Neuron (in vitro differentiated cells): ENCODE measurements around the gene DHX58.

Experiments
- H2AFZ ChIP-seq: one replicate; pipeline ENCODE4 v1.6.1; 2013; ENCODE audit warnings: low read depth, mild to moderate bottlenecking, inconsistent platforms, low read length, moderate library complexity
- H3K27me3 ChIP-seq: one replicate; pipeline ENCODE4 v1.6.1; 2013; ENCODE audit warnings: low read length; ENCODE audit not compliant: insufficient read depth
- H3K36me3 ChIP-seq: one replicate; pipeline ENCODE4 v1.6.1; 2013; ENCODE audit warnings: low read length; ENCODE audit not compliant: insufficient read depth
- H3K4me1 ChIP-seq: one replicate; pipeline ENCODE4 v1.6.1; 2013; ENCODE audit warnings: low read length; ENCODE audit not compliant: insufficient read depth
- H3K4me3 ChIP-seq: 2 replicates; pipeline ENCODE4 v1.5.1; 2013; ENCODE audit warnings: mild to moderate bottlenecking, low read length, moderate library complexity
- H3K9me3 ChIP-seq: one replicate; pipeline ENCODE4 v1.6.1; 2013; ENCODE audit warnings: low read length

Gene DHX58

GRCh38 chr17:42056635-42057034 lies 55.9 kb downstream of the DHX58 start:
- Histone ChIP-seq H3K27me3 (peaks cover 24% of the 10 kb centered on the region), H3K36me3 (no peaks in the 10 kb centered on the region), H3K9me3 (peaks cover 9% of the 10 kb centered on the region), H2AFZ (no peak overlapping the region), H3K4me1 (peaks cover 10% of the 10 kb centered on the region), H3K4me3 (no peak overlapping the region)

- no peaks in the 10 kb centered on the region for H3K36me3 ChIP-seq
- H3K27me3 ChIP-seq, result peaks cover 24% of the 10 kb centered on the region
- H3K4me1 ChIP-seq, result peaks cover 10% of the 10 kb centered on the region
- H3K9me3 ChIP-seq, result peaks cover 9% of the 10 kb centered on the region
- H3K4me3 ChIP-seq, result no peak overlapping the region
- H2AFZ ChIP-seq, result no peak overlapping the region
Measured at GRCh38 chr17:42055496-42055895, 57.0 kb downstream of the DHX58 start.

GRCh38 chr17:42055027-42055426 lies 57.5 kb downstream of the DHX58 start:
- Histone ChIP-seq H3K4me1 (peaks cover 10% of the 10 kb centered on the region), H3K27me3 (peaks cover 24% of the 10 kb centered on the region), H2AFZ (no peak overlapping the region)

GRCh38 chr17:42053731-42054500 lies 58.6 kb downstream of the DHX58 start:
- no peak overlapping the region for H2AFZ ChIP-seq
- H3K36me3 ChIP-seq, result no peaks in the 10 kb centered on the region
- H3K4me3 ChIP-seq, result no peak overlapping the region
- peaks cover 22% of the 10 kb centered on the region for H3K27me3 ChIP-seq
- peaks cover 18% of the 10 kb centered on the region for H3K4me1 ChIP-seq
- H3K9me3 ChIP-seq, result peaks cover 9% of the 10 kb centered on the region

More at GRCh38 chr17:42055027-42055426, 57.5 kb downstream of the DHX58 start:
- no peak overlapping the region for H3K4me3 ChIP-seq
- no peaks in the 10 kb centered on the region for H3K36me3 ChIP-seq
- H3K9me3 ChIP-seq, result peaks cover 9% of the 10 kb centered on the region

- no peak overlapping the region for H2AFZ ChIP-seq
- peaks cover 18% of the 10 kb centered on the region for H3K4me1 ChIP-seq
- peaks cover 22% of the 10 kb centered on the region for H3K27me3 ChIP-seq
- no peak overlapping the region for H3K4me3 ChIP-seq
- H3K9me3 ChIP-seq, result peaks cover 9% of the 10 kb centered on the region
- H3K36me3 ChIP-seq, result no peaks in the 10 kb centered on the region
Measured at GRCh38 chr17:42052346-42052877, 60.1 kb downstream of the DHX58 start.

GRCh38 chr17:42051645-42052044 lies 60.9 kb downstream of the DHX58 start:
- Histone ChIP-seq H3K9me3 (peaks cover 5% of the 10 kb centered on the region), H3K36me3 (no peaks in the 10 kb centered on the region)

More at GRCh38 chr17:42051645-42052044, 60.9 kb downstream of the DHX58 start:
- Histone ChIP-seq H3K4me3 (no peak overlapping the region), H3K4me1 (peaks cover 18% of the 10 kb centered on the region), H3K27me3 (peaks cover 22% of the 10 kb centered on the region), H2AFZ (no peak overlapping the region)
